Measurements from ENCODE around the gene KRTAP5-9. TPM values are rescaled to one million over a fixed set of nuclear protein-coding genes. Genes with fewer than 3 reads are reported as not detected.

Gene KRTAP5-9
- total RNA-seq, 1 donor from 2014 or later, result 0.76 TPM

DNA sequence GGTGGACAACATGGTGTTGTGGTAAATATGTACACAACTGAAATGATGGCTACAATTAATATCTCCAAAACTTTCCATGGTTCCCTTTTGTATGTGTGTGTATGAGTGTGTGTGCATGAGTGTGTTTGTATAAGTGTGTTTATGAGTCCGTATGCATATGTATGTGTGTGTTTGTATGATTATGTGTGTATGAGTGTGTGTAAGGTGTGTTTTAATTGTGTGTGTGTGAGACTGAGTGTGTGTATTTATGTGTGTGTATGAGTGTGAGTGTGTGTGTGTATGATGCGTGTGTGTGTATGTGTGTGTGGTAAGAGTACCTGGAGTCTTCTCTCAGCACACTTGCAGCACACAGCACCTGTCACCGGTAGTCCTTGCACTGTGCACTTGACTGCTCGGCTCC lies 7.8 kb downstream of the KRTAP5-9 start:
- H3K27ac Mint-ChIP-seq (ENCODE audit: unreplicated experiment), result no peak overlapping the region
- peaks cover 4% of the 10 kb centered on the region for H3K36me3 Mint-ChIP-seq (ENCODE audit: unreplicated experiment)
- peaks cover 9% of the 10 kb centered on the region for H3K9me3 Mint-ChIP-seq (ENCODE audit: unreplicated experiment)
- H3K27me3 Mint-ChIP-seq (ENCODE audit: unreplicated experiment), result peaks cover 6% of the 10 kb centered on the region
- no peaks in the 10 kb centered on the region for H3K4me1 Mint-ChIP-seq (ENCODE audit: low read depth, unreplicated experiment)
- H3K4me3 Mint-ChIP-seq (ENCODE audit: unreplicated experiment), result no peak overlapping the region
- no peak for DNase-seq
- TF ChIP-seq, protein P1, sequence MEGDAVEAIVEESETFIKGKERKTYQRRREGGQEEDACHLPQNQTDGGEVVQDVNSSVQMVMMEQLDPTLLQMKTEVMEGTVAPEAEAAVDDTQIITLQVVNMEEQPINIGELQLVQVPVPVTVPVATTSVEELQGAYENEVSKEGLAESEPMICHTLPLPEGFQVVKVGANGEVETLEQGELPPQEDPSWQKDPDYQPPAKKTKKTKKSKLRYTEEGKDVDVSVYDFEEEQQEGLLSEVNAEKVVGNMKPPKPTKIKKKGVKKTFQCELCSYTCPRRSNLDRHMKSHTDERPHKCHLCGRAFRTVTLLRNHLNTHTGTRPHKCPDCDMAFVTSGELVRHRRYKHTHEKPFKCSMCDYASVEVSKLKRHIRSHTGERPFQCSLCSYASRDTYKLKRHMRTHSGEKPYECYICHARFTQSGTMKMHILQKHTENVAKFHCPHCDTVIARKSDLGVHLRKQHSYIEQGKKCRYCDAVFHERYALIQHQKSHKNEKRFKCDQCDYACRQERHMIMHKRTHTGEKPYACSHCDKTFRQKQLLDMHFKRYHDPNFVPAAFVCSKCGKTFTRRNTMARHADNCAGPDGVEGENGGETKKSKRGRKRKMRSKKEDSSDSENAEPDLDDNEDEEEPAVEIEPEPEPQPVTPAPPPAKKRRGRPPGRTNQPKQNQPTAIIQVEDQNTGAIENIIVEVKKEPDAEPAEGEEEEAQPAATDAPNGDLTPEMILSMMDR (IDR thresholded peaks at IDR 0.05; ENCODE audit: partially characterized antibody, unreplicated experiment), result no peak

DNA sequence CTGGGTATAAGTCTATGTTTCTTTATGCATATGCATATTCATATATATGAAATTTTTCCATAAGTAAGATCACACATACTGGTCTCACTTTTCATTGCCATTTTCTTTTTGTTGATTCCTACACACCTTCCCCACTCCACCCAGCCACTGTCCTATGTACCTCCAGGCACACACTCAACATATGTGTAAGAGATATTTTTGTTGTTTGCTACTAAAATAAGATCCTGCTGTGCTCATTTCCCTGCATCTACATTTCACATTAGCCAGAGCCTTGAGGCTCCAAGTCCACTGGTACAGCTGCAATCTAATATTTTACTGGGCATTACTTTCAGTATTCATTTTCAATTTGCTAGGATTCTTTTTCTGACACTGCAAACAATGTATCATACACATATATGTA lies 9.0 kb downstream of the KRTAP5-9 start:
- Mint-ChIP-seq H3K36me3 (ENCODE audit: unreplicated experiment) (peaks cover 4% of the 10 kb centered on the region), H3K9me3 (ENCODE audit: unreplicated experiment) (peaks cover 9% of the 10 kb centered on the region), H3K4me1 (ENCODE audit: low read depth, unreplicated experiment) (no peaks in the 10 kb centered on the region), H3K27me3 (ENCODE audit: unreplicated experiment) (peaks cover 6% of the 10 kb centered on the region), H3K27ac (ENCODE audit: unreplicated experiment) (no peak overlapping the region), H3K4me3 (ENCODE audit: unreplicated experiment) (no peak overlapping the region)
- no peak for DNase-seq
- TF ChIP-seq, protein P1 (IDR thresholded peaks at IDR 0.05; ENCODE audit: partially characterized antibody, unreplicated experiment), result no peak

DNA sequence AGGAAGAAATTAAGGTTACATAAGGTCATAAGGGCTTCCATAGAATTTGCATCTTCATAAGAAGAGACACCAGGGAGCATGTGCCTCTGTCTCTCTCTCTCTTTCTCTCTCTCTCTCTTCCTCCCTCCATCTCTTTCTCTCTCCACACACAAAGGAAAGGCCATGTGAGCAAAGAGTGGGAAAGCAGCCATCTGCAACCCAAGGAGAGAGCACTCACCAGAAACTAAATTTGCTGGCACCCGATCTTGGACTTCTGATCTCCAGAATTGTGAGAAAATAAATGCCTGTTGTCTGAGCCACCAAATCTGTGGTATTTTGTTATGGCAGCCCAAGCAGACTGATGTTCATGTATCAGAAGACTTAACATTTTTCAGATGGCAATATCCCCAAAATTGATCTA lies 10.8 kb downstream of the KRTAP5-9 start:
- Mint-ChIP-seq H3K36me3 (ENCODE audit: unreplicated experiment) (peaks cover 15% of the 10 kb centered on the region), H3K4me3 (ENCODE audit: unreplicated experiment) (no peak overlapping the region), H3K9me3 (ENCODE audit: unreplicated experiment) (peaks cover 10% of the 10 kb centered on the region), H3K27me3 (ENCODE audit: unreplicated experiment) (peaks cover 6% of the 10 kb centered on the region), H3K4me1 (ENCODE audit: low read depth, unreplicated experiment) (no peaks in the 10 kb centered on the region), H3K27ac (ENCODE audit: unreplicated experiment) (no peak overlapping the region)
- DNase-seq, result no peak
- TF ChIP-seq, protein P1 (IDR thresholded peaks at IDR 0.05; ENCODE audit: partially characterized antibody, unreplicated experiment), result no peak

DNA sequence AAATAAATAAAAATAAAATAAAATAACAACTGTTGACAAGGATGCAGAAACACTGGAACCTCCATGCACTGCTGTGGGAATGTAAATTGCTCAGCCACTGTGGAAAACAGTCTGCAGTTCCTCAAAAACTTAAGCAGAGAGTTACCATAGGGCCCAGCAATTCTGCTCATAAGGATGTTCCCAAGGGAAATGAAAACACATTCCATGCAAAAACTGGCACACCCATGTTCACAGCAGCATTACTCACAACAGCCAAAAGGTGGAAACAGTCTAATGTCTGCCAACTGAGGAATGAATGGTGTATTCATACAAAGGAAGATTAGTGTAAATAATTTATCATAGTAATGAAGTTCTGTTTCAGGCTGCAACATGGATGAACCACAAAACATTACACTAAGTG lies 13.9 kb downstream of the KRTAP5-9 start:
- Mint-ChIP-seq H3K4me1 (ENCODE audit: low read depth, unreplicated experiment) (peaks cover 12% of the 10 kb centered on the region), H3K9me3 (ENCODE audit: unreplicated experiment) (peaks cover 16% of the 10 kb centered on the region), H3K4me3 (ENCODE audit: unreplicated experiment) (no peak overlapping the region), H3K36me3 (ENCODE audit: unreplicated experiment) (peaks cover 15% of the 10 kb centered on the region), H3K27me3 (ENCODE audit: unreplicated experiment) (peaks cover 10% of the 10 kb centered on the region), H3K27ac (ENCODE audit: unreplicated experiment) (no peak overlapping the region)
- DNase-seq, result no peak
- TF ChIP-seq, protein P1 (IDR thresholded peaks at IDR 0.05; ENCODE audit: partially characterized antibody, unreplicated experiment), result no peak

DNA sequence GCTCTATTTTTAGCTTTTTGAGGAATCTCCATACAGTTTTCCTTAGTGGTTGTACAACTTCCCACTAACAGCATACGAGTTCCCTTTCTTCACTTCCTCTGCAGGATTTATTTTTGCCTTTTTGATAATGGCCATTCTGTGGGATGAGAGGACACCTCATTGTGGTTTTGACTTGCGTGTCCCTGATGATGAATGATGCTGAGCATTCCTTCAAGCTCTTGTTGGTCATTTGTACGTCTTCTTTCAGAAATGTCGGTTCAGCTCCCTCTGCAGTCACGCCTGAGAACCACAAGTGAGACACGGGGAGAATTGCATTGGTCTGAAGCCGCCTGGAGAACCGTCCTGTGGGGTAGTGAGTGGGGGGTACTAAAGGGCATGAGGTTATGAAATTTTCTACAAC lies 15.2 kb downstream of the KRTAP5-9 start:
- no peak overlapping the region for H3K4me3 Mint-ChIP-seq (ENCODE audit: unreplicated experiment)
- no peak overlapping the region for H3K27ac Mint-ChIP-seq (ENCODE audit: unreplicated experiment)
- H3K4me1 Mint-ChIP-seq (ENCODE audit: low read depth, unreplicated experiment), result peaks cover 13% of the 10 kb centered on the region
- peaks cover 12% of the 10 kb centered on the region for H3K27me3 Mint-ChIP-seq (ENCODE audit: unreplicated experiment)
- TF ChIP-seq, protein P1 (IDR thresholded peaks at IDR 0.05; ENCODE audit: partially characterized antibody, unreplicated experiment), result no peak
- H3K9me3 Mint-ChIP-seq (ENCODE audit: unreplicated experiment), result peaks cover 19% of the 10 kb centered on the region
- no peak for DNase-seq
- peaks cover 15% of the 10 kb centered on the region for H3K36me3 Mint-ChIP-seq (ENCODE audit: unreplicated experiment)

All from glutamatergic neuron (in vitro differentiated cells).